Mesenteric fat pad (tissue), 1 donor: ENCODE measurements around the gene TMTC2. TPM values are rescaled to one million over a fixed set of nuclear protein-coding genes. Genes with fewer than 3 reads are reported as not detected.
"Not testable (repeated sequence)": the region's sequence is repeated elsewhere in the genome, so short reads cannot be mapped to it uniquely, and the experiment has no call there.

ENCODE experiments used
- DNase-seq: peaks from one replicate; pipeline ENCODE4 v3.0.0-alpha.2; 2020; ENCODE audit warnings: low spot score
- total RNA-seq: library from RNA; stranded (reverse); fragmentation: NEBNext Ultra II Directional; extraction: Animal tissue kit (Norgen Biotek cat#: 25700); gene quantifications from one replicate; pipeline ENCODE4 v1.2.1, GENCODE V29; 2021
- donor health status: DM: yes; HTN: yes; CAD: no.

The TMTC2 gene
- total RNA-seq, 1 donor from 2014 or later: 7.0 TPM

GRCh38 chr12:82787016-82787415 lies 100.3 kb downstream of the TMTC2 start:
- DNase-seq: no peak

GRCh38 chr12:82788594-82788993 lies 101.9 kb downstream of the TMTC2 start:
- DNase-seq: no peak

- no peak for DNase-seq
These were observed 103.0 kb downstream of the TMTC2 start for GRCh38 chr12:82789674-82790073.

- DNase-seq: no peak
These were observed 107.1 kb downstream of the TMTC2 start for GRCh38 chr12:82793751-82794281.

- DNase-seq: no peak
These were observed 110.8 kb downstream of the TMTC2 start for GRCh38 chr12:82797480-82797879.

- DNase-seq: no peak
These were observed 113.5 kb downstream of the TMTC2 start for GRCh38 chr12:82800185-82800584.

GRCh38 chr12:82801951-82802610 lies 115.4 kb downstream of the TMTC2 start:
- DNase-seq: no peak

- no peak for DNase-seq
These were observed 116.5 kb downstream of the TMTC2 start for GRCh38 chr12:82803201-82803600.

GRCh38 chr12:82804601-82805000 lies 117.9 kb downstream of the TMTC2 start:
- no peak for DNase-seq

GRCh38 chr12:82805004-82805403 lies 118.3 kb downstream of the TMTC2 start:
- DNase-seq: not testable (repeated sequence)

GRCh38 chr12:82805812-82806497 lies 119.2 kb downstream of the TMTC2 start:
- DNase-seq: no peak

GRCh38 chr12:82807132-82807737 lies 120.5 kb downstream of the TMTC2 start:
- DNase-seq: no peak

GRCh38 chr12:82810568-82810967 lies 123.9 kb downstream of the TMTC2 start:
- no peak for DNase-seq

GRCh38 chr12:82817368-82817767 lies 130.7 kb downstream of the TMTC2 start:
- DNase-seq: no peak

GRCh38 chr12:82818271-82819035 lies 131.7 kb downstream of the TMTC2 start:
- DNase-seq: no peak

- no peak for DNase-seq
These were observed 139.8 kb downstream of the TMTC2 start for GRCh38 chr12:82826505-82826904.

GRCh38 chr12:82832096-82832495 lies 145.4 kb downstream of the TMTC2 start:
- DNase-seq: no peak

GRCh38 chr12:82832981-82833380 lies 146.3 kb downstream of the TMTC2 start:
- no peak for DNase-seq

- no peak for DNase-seq
These were observed 146.8 kb downstream of the TMTC2 start for GRCh38 chr12:82833481-82833880.

- DNase-seq: no peak
These were observed 148.5 kb downstream of the TMTC2 start for GRCh38 chr12:82835217-82835616.

- DNase-seq: no peak
These were observed 151.4 kb downstream of the TMTC2 start for GRCh38 chr12:82838131-82838551.

- DNase-seq: no peak
These were observed 152.1 kb downstream of the TMTC2 start for GRCh38 chr12:82838827-82839226.
